Measurements from ENCODE around the gene APC.
"Not testable (repeated sequence)": the region's sequence is repeated elsewhere in the genome, so short reads cannot be mapped to it uniquely, and the experiment has no call there.

The APC gene

DNA sequence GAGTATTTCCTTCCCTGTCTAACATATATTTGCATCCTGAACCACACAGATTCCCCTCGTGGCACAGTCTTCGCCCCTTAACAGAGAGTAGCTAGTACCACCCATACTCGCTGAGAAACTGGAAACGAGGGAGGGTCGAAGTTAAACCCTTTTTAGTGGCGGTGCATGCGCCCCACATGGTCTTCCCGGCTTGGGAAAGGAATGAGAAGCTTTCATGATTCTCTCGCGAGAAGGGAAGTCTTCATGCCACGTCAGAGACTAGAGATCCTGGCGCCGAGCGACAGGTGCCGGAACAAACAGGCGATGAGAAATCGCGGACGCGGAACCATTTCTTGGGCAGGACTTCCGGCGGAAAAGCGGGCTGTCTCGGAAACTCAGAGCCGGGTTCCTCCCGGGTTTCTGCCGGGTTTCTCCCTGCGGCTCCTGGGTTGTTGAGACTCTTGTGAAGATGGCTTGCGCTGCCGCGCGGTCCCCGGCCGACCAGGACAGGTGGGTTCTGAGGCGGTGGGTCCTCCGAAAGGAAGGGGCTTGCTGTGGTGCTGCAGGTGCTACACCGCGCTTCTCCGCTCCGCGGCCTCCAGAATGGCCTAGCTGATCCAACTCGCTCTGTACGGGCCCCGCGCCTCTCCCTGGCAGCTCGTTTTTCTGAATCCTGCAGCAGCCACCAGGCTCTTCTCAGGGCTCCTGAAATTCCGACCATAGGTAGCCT, 123.4 kb downstream of the APC start, which contains the start of gene SRP19:
TSS of gene SRP19 (plus strand) at position 359 of the 709 bp plus-strand sequence. CDS start at position 449, 90 bp downstream.
- DNase-seq, result peak; percentile 80

DNA sequence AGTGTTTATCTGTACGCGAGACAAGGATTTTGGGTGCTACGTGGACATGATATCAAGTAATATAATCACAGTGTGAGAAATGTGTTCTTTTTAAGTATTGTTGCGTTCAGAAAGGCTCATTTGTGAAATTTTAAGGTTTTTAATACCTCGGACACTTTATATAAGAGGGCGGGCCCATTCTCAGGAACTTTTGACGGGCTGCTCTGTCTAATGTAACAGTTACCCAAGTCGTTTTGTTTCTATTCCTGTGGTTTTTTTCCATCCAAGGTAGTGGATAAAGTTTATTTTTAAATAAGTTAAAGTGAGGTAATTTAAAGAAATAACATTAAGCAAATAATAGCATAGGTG, 123.9 kb downstream of the APC start:
- DNase-seq, result no peak

- no peak for DNase-seq
Measured at GRCh38 chr5:112862085-112862484, 124.4 kb downstream of the APC start.

DNA sequence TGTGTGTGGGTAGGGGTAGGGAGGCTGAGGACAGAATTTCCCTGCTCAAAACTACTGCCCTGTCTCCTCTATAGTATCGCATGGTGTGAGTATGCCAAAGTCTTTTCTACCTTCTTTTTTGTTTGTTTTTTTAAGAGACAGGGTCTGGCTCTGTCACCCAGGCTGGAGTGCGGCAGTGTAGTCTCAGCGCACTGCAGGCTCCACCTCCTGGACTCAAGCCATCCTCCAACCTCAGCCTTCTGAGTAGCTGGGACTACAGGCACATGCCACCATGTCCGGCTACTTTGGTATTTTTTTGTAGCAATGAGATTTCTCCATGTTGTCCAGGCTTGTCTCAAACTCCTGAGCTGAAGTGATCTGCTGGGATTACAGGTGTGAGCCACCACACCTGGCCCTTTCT, 125.9 kb downstream of the APC start:
- no peak for DNase-seq

- DNase-seq, result no peak
Measured at GRCh38 chr5:112865128-112865527, 127.4 kb downstream of the APC start.

DNA sequence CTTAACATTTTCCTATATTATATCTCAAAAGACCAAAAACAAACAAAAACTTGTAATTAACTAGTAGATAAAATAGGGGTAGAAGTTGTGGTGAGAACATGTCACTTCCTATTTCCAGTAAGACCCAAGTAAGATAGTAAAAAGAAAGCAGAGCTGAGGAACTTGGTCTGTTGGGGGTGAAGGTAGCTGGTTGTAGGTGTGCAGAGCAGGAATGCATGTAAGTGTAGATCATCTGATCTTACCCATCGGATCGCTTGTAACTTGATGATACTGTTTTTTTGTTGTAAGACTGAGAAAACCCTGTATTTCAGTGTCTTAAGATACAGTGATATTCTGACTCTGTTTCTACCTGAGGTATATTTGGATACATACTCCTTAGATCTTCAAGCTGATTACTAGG, 129.1 kb downstream of the APC start:
- DNase-seq, result no peak

DNA sequence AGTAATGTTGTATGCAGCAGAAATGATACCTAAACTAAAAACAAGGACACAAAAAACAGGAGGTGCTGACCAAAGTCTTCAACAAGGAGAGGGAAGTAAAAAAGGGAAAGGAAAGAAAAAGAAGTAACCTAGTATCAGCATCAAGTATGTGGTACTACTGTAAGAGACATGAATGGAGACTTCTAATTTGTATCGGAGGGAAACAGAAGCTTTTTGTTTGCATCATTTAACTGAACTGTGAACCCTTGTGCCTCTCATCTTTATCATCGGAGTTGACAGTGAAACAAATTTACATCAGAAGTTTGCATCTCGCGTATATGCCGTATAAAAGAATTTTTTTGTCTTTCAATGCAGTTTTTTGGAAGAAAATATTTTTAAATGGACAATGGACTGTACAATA, 129.7 kb downstream of the APC start:
- DNase-seq, result no peak

- DNase-seq, result no peak
Measured at GRCh38 chr5:112869948-112870347, 132.3 kb downstream of the APC start.

GRCh38 chr5:112870966-112871365, 133.3 kb downstream of the APC start:
- no peak for DNase-seq

DNA sequence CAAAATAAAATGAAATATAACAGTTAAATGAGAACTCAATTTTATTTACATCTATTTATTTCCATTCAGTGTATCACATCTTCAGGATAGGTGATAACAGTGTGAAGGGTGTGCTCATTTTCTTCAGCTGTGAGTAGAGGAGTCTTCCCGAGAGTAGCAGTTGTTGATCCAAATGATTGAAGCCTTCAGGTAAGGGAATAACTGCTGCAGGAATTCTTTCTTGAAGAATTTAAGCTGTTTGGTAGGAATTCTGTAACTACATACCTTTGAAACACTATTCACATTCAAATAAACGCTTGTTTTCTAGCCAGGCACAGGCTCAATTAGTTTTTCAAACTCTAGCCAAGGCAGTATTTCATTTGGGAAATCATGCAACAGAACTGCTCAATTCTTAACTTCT, 138.7 kb downstream of the APC start:
- no peak for DNase-seq

DNA sequence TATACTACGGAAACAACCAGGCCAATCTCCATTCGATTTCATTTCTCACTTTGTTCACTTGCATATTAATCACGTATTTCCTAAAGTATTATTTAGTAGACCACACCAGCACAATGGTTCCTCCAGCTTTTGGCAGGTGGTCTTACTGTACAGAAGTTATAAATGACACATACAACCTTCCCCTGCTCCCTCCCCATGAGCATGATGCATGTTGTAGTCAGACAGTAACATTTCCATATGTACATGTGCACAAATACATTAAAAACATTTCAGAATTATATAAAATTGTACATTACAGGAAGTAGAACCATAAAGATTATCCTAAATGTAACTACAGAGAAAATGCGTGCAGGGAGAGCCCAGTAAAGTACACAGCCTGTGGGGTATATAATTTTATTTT, 140.4 kb downstream of the APC start:
- no peak for DNase-seq

DNA sequence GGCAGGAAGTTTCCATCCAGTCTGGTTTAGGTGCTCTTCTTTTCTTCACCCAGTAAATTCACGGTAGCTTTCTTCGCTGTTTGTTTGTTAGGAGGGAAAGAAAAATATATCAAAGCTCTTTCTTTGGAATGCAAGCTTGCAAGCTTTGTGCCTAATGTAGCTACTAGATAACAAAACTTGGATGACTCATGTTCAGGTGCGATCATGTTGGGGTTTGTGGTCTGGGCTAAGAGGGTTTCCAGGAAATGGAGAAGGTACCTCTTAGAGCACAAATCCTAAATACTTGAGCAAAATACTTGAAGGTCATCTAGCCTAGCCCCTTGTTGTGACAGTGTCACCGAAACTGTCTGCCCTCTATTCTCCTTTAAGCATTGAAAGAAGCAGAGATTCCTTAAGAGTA, 141.1 kb downstream of the APC start:
- no peak for DNase-seq

DNA sequence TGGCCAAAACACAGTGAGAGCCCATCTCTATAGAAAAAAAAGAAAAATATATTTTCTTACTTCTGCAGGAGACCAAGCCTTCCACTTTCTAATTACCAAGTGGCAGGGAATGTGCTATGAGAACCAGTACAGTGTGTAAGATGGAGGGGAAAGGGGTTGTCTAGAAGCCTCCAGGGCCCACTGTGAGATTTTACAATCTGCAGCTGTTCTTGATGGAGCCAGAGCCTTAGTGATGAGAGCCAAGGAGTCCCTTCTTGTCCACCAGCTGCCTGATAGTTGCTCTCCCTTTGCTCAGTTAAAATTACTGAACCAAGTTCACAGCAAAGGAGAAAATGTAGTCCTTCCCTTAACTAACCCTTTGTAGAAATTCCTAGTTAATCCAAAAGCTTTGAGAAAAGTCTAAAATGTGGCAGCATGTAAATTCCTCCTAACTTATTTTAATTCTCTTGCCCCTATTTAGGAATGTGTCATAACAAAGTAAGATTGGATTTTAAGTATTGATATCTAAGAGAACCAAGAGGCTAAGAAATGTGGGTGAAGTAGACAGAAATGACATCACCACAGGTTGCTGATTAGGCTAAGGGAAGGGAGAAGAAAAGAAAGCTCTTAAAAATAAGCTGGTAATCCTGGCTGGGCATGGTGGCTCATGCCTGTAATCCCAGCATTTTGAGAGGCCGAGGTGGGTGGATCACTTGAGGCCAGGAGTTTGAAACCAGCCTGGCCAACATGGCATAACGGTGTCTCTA, 142.7 kb downstream of the APC start:
- no peak for DNase-seq

DNA sequence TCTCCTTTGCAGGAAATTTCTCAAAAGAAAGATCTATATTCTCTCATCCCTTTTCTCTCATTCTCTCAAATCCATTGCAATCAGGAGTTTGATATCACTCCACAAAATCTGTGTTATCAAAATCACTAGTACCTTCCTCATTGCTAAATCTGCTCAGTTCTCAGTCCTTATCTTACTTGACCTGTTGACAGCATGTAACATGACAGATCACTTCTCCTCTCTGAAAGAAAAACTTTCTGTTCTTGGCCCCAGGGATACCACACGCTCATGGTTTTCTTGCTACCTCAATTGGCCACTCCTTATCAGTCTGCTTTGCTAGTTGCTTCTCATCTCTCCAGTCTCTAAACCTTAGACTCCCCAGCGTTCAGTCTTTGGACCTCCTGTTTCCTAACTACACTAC, 145.5 kb downstream of the APC start:
- DNase-seq, result no peak

DNA sequence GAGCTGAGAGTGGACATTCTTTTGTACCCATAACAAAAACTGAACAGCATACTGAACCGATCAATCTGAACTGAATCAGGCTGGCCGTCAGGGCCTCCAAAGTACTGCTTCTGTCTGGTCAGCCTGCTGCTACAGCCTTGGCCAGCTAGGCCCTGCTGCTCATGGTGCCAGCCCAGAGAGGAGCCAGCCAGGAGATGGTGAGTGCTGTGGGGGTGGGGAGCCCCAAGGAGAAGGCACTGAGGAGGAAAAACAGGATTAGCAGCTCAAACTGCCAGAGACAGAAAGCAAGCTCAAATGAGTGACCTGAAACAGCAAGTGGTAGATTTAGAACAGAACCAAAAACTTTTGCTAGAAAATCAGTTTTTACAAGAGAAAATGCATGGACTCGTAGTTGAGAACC, 147.3 kb downstream of the APC start:
- DNase-seq, result no peak

GRCh38 chr5:112886975-112887374, 149.3 kb downstream of the APC start:
- DNase-seq, result no peak

- DNase-seq, result not testable (repeated sequence)
Measured at GRCh38 chr5:112892066-112892465, 154.4 kb downstream of the APC start.

DNA sequence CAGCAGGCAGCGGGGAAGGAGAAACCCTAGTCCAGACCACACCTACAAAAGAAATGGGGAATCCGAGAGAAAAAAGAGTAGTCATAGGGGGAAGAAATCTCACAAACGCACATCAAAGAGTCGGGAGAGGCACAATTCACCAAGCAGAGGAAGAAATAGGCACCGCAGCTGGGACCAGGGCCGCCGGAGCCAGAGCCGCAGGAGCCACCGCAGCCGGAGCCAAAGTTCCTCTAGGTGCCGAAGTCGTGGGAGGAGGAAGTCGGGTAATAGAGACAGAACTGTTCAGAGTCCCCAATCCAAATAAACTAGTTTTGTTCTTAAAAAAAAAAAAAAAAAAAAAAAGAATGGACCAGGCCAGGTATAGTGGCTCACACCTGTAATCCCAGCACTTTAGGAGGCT, 155.1 kb downstream of the APC start:
- no peak for DNase-seq

GRCh38 chr5:112895682-112896081, 158.0 kb downstream of the APC start:
- no peak for DNase-seq
